Osteocyte (in vitro differentiated cells): ENCODE results near the gene PPP2R2B. TPM values are rescaled to one million over a fixed set of nuclear protein-coding genes. Genes with fewer than 3 reads are reported as not detected.

ENCODE experiments used
- DNase-seq: peaks from one replicate; pipeline ENCODE4 v3.0.0; 2021; ENCODE audit warnings: mixed read lengths; ENCODE audit not compliant: unreplicated experiment; ENCODE audit errors: extremely low spot score
- H3K27ac Mint-ChIP-seq: one replicate; pipeline ENCODE4 v1.8.0; 2021; ENCODE audit warnings: mild to moderate bottlenecking, mixed read lengths; ENCODE audit not compliant: unreplicated experiment
- H3K27me3 Mint-ChIP-seq: one replicate; pipeline ENCODE4 v1.8.0; 2021; ENCODE audit warnings: mixed read lengths; ENCODE audit not compliant: unreplicated experiment
- H3K36me3 Mint-ChIP-seq: one replicate; pipeline ENCODE4 v1.8.0; 2021; ENCODE audit warnings: mixed read lengths; ENCODE audit not compliant: unreplicated experiment
- H3K4me1 Mint-ChIP-seq: one replicate; pipeline ENCODE4 v1.8.0; 2021; ENCODE audit warnings: mixed read lengths; ENCODE audit not compliant: unreplicated experiment
- H3K4me3 Mint-ChIP-seq: one replicate; pipeline ENCODE4 v1.8.0; 2021; ENCODE audit warnings: mild to moderate bottlenecking, moderate library complexity, mixed read lengths; ENCODE audit not compliant: unreplicated experiment
- H3K9me3 Mint-ChIP-seq: one replicate; pipeline ENCODE4 v1.8.0; 2021; ENCODE audit warnings: mixed read lengths; ENCODE audit not compliant: unreplicated experiment
- CTCF ChIP-seq: fragments of 200-600 bp; sonication (generic); IDR thresholded peaks from 2 replicates; pipeline ENCODE4 v1.5.0; 2021; ENCODE audit warnings: antibody characterized with exemption, mild to moderate bottlenecking, moderate library complexity
- total RNA-seq: library from RNA; stranded (reverse); gene quantifications from 2 replicates; pipeline ENCODE4 v1.2.1, GENCODE V29; 2021

The PPP2R2B gene
- total RNA-seq, 1 donor from 2014 or later: not detected

DNA sequence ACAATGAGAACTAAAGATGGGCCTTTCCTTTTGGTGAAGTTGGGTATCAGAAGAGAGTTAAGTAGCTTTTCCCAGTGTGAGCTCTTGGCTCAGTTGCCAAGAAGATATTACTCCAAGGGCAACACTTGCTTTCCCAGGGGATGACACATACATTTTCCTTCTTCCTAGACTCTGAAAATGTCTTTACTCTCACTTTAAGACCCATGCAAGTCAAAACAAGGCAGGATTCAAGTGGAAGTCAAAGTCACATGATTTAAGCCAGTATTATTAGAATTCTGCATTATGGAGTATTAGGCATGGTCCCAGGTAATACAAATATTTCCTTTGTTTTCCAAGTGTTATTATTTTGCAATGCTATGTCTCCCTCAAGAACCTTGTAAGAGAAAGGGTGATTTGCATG lies 175.1 kb downstream of the PPP2R2B start:
- no peak for TF ChIP-seq CTCF
- Mint-ChIP-seq H3K27me3 (no peaks in the 10 kb centered on the region), H3K4me1 (no peaks in the 10 kb centered on the region), H3K4me3 (no peak overlapping the region), H3K36me3 (no peaks in the 10 kb centered on the region), H3K27ac (no peak overlapping the region), H3K9me3 (no peaks in the 10 kb centered on the region)
- DNase-seq: no peak

- no peak for DNase-seq
- Mint-ChIP-seq H3K27ac (no peak overlapping the region), H3K27me3 (no peaks in the 10 kb centered on the region), H3K9me3 (no peaks in the 10 kb centered on the region), H3K4me3 (no peak overlapping the region), H3K4me1 (no peaks in the 10 kb centered on the region), H3K36me3 (no peaks in the 10 kb centered on the region)
- no peak for TF ChIP-seq CTCF
These were observed 178.7 kb downstream of the PPP2R2B start for GRCh38 chr5:146699664-146700418.

DNA sequence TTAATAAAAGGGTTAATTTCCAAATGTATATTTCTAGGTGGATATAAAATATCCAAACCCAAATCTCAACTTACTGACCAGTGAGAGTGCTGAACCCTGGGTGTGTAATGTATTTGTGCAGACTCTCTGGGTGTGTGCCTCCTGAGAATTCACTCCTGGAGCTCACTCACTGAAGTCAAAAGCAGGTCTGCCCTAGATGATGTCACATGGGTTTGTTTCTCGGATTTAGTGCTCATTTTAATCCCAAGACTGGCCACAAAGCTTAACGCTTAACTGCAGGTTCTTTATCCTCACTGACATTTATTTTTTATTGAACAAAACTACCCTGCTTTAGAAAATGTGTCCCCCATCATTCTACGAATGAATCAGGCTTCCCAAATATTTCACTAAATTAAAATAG lies 179.4 kb downstream of the PPP2R2B start:
- Mint-ChIP-seq H3K27me3 (no peaks in the 10 kb centered on the region), H3K4me1 (no peaks in the 10 kb centered on the region), H3K9me3 (no peaks in the 10 kb centered on the region), H3K27ac (no peak overlapping the region), H3K4me3 (no peak overlapping the region), H3K36me3 (no peaks in the 10 kb centered on the region)
- no peak for DNase-seq
- no peak for TF ChIP-seq CTCF

- Mint-ChIP-seq H3K36me3 (no peaks in the 10 kb centered on the region), H3K27me3 (no peaks in the 10 kb centered on the region), H3K9me3 (no peaks in the 10 kb centered on the region), H3K4me3 (no peak overlapping the region), H3K27ac (no peak overlapping the region), H3K4me1 (no peaks in the 10 kb centered on the region)
- no peak for TF ChIP-seq CTCF
- no peak for DNase-seq
These were observed 179.9 kb downstream of the PPP2R2B start for GRCh38 chr5:146698651-146699050.

DNA sequence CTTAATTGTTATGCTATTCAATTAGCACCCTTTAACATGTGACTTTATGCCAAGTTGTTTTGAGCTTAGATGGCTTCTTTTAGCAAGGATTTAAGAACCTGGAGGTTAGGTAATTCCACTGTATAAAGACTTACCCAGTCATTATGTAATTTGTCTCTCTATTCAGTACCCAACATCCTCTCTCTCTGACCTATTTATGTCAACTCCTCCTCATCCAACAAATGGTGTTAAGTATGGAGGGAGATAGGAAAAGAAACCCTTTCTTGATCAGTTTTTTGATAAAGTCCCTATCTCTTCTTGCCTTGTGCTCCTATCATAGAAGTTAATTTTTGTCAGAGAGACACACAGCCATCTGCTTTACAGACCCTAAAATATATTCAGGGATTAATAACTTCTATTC lies 181.3 kb downstream of the PPP2R2B start:
- Mint-ChIP-seq H3K27me3 (no peaks in the 10 kb centered on the region), H3K36me3 (no peaks in the 10 kb centered on the region), H3K27ac (no peak overlapping the region), H3K9me3 (no peaks in the 10 kb centered on the region), H3K4me1 (no peaks in the 10 kb centered on the region), H3K4me3 (no peak overlapping the region)
- DNase-seq: no peak
- TF ChIP-seq CTCF: no peak
